ENCODE results near the gene XYLB.

The XYLB gene

DNA sequence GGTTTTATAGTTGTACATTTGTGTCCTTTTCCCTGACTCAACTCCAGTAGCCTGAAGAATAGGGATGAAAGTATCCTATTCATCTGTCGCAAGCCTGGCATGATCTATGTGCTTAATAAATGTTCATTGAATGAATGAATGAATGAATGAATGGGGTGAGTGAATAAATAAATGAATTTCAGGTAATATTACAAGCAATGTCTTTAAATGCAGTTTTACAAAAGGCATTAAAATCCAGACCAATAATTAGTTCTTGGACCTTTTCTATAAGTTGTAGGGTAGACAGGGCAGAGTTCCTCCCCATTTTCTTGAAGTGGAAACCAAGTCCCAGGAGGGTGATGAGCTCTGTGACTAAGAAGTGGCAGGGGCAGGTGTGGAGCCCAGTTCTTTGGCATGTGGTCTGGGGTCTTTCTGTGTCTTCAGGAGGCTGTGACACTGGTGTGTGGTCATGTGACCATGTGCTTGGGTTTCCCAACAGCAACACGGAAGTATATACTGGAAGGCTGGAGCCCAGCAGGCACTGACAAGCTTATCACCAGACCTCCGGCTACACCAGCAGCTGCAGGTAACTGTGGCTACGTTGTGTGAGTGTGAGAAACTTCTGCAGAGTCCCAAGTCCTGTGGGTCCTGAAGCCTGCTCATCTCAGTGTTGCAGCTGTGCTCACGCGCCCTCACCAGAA is 18.3 kb downstream of the XYLB start:
- no peak for DNase-seq (ENCODE audit: low spot score)

DNA sequence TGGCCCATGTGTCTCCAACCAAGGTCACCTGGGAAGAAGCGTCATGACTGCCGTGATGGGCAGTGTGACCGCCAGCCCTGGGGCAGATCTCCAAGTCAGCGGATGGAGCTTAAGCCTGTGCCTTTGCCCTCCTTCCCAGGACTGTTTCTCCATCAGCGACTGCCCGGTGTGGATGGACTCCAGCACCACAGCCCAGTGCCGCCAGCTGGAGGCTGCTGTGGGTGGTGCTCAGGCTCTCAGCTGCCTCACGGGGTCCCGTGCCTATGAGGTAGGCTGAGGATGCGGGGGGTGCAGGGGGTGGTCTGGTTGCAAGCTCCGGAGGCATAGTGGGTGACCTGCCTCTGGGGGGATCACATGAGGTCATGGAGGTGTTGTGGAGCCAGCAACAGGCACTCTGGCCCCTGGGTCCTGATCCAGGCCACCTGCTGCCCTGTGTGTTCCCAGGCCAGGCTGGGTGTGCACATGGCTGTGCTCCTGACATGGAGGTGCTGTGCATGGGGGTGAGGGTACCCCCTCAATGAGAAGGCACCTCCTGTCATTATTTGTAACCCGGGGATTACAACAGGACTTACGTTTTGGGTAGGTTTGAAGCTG is 19.0 kb downstream of the XYLB start:
- no peak for DNase-seq (ENCODE audit: low spot score)

DNA sequence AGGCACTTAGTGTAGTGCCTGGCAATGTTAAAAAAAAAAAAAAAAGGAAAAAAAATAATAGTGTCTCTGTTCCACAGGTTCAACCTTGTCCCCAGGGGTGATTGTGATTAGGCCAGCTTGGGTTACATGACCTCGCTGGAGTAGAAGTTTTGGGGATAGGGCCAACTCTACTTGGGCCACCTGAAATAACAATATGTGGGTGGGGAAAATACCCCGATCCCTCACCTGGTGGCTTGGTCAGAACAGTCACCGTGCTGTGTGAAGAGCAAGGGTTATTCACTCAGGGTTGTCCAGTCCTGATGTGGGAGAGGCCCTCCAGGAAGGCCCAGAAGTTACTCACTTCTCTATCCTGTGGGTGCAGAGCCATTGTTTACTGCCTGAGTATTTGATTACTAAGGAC is 19.5 kb downstream of the XYLB start:
- no peak for DNase-seq (ENCODE audit: low spot score)

DNA sequence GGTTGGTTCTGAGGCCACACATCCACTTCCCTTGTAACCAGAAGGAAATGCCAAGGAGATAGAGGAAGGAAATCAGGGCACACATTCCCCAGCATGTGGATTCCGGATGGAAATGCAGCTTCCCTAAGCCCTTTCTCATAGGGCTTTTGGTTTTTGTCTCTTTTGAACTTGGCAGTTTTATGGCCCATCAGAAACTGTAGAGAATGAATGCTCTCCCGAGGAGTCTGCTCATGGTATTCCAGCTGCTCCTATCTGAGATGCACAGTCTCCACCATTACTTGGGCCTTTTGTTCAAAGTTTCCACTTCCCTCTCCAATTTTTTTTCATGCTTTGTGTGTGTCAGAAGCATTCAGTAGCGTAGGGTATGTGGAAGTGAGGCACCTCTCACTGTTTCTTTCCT is 21.2 kb downstream of the XYLB start:
- no peak for DNase-seq (ENCODE audit: low spot score)

DNA sequence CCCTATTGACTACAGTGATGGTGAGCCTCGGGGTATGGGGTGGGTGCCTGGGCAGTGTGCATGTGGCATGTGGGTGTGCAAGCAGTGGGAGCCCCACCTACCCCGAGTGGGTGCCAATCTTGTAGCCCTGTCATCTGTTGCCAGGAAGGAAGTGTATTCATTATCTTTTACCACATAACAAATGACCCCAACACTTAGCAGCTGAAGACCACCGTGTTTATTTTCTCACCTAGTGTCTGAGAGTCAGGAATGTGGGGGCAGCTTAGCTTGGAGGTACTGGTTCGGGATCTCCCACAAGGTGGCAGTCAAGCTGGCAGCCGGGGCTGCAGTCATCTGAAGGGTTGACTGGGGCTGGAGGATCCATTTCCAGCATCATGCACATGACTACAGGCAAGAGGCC is 21.7 kb downstream of the XYLB start:
- DNase-seq (ENCODE audit: low spot score), result no peak

DNA sequence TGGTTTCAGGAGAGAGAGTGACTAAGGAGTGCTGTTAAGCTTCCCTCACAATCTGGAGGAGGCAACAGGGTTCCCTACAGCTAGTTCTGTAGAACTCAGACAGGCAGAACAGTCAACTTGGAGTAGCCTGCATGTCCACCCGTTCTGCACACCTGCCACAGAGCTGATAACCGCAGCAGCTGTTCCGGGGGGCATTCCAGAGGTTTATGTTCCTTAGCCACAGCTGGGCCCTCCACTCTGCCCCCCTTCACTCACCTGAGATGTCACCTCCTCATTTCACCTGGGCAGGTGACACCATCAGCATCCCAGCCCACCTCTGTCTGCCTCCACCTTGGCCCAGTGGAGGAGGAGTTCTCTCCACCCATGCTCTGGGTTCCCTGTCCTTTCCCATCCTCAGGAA is 22.6 kb downstream of the XYLB start:
- DNase-seq (ENCODE audit: low spot score), result no peak

DNA sequence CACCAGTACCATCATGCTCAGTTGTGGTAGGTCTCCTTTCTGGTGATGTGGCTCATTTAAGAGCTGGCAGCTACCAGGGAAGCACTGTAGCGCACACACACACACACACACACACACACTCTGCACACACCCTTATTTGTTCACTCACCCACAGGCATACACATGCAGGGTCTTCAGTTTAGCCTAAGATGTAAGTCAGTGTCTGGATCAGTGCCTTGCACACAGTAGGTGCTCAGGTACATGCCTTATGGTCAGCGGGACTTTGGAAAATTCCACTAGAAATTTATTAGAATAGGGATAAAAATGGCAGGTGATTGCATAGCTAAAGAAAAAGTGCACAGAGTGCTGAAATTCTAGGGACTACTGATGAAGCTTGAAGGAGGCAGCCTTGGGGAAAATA is 23.6 kb downstream of the XYLB start:
- no peak for DNase-seq (ENCODE audit: low spot score)

DNA sequence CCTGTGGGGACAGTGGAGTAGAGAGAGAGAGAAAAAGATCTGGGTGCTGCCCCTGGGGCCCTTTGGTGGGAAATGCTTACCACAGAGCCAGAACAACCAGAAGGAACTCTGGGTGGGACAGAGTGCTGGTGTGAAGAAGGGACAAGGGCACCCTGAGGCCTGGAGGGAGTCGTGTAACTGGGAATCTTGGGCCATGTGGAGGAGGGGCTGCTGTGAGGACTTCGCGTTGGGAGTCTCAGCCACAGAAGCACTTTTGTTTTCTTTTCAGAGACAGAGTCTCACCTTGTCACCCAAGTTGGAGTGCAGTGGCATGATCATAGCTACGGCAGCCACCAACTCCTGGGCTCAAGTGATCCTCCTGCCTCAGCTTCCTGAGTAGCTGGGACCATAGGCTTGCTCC is 24.3 kb downstream of the XYLB start:
- no peak for DNase-seq (ENCODE audit: low spot score)

DNA sequence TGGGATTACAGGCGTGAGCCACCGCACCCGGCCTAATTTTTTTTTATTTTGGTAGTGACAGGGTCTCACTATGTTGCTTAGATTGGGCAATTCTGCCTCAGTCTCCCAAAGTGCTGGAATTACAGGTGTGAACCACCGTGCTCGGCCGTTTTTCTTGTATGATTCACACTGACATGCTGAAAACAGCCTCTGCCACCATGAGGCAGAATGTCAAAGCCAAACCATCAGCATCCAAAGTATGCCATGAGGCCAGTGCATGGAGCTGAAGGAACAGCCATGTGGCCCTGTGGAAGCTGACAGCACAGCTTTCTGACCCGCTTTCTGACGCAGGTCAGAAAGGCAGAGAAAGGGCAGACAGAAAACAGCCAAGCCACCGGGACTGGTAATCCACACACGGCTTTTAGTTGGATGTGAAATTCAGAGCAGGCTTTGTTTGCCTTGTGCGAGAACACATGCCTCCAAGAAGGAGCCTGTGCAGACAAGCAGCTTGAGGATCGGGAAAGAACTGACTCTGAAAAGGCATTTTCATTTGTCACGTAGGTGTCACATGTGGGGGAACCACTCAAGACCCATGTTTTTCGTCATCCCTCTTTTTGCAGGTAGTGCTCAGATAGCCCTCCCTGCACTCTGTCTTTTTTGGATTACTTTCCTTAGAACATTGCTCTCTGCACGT is 25.1 kb downstream of the XYLB start:
- DNase-seq (ENCODE audit: low spot score), result no peak

DNA sequence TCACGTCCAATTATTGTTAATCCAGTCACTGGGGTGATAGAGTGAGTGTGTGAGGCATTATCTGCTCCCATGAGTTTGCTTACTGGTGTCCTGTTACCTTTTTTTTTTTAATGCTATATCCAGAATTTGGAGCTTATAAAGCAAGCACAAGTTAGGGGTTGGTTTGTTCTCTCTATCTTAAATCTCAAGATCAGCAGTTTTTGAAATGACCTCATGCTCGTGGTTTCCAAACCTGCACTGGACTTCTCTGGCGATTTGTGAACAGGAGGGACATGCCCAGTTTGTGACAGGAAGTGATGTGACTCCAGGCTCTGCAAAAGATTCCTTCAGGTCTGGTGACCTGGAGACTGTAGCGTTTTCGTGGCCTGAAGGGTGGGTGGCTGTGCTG is 25.6 kb downstream of the XYLB start:
- DNase-seq (ENCODE audit: low spot score), result no peak

DNA sequence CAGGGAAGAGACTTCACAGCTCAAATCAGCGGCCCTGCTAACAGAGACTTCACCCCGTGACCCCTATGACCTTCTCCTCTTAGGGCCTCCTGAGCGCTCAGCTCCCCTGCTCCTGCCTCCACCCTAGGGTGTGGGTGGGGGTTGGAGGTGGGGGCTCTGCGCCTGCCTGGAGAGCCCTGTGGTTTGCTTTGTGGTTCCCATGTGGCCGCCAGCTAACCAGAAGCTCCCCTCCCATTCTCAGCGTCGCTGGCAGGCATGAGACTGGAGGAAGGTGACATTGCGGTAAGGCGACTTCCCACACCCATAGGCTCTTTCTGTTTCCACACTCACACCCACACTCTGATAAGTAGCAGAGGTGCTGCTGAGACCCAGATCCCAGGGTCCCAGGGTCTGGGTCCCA is 27.6 kb downstream of the XYLB start:
- peak; percentile 28 for DNase-seq (ENCODE audit: low spot score)

DNA sequence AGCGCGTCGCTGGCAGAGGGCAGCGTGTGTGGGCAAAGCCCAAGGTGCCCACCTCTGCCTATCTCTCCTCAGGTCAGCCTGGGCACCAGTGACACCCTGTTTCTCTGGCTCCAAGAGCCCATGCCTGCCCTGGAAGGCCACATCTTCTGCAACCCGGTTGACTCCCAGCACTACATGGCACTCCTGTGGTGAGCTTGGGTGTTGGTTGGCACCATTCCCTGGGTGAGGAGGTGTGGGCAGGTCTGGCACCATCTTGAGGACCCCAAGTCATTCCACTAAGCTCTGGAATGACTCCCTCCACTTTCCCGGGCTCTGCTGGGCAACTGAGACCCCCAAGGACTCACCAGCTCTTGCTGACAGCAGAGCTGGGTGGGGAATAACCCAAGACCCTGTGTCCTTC is 28.5 kb downstream of the XYLB start:
- DNase-seq (ENCODE audit: low spot score), result no peak

DNA sequence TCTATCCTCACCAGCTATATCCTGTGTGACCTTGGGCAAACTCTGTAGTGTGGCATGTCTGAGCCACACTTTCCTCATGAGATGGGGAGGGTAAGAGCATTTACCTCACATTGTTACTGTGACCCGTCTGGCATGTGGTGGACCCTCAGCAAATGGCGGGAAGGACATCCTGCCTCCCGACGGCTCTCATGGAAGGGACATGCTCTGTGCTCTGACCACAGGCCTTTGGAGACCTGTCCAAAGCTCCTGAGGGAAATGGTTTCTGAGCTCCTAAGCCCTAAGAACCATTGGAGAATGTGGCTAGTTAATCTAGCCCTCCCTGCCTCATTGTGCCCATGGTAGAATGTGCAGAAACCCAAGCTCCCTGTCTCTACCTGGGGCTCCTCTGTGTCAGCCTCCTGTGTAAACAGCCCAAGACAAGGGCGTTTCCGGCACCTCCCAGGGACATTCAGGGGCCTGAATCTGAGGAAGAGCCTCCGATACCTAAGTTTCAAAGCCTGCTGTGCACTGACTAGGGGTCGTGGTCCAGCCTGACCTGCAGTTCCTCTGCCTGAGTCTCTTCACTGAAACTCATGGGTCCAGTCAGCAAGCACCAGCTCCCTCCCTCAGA is 29.0 kb downstream of the XYLB start:
- DNase-seq (ENCODE audit: low spot score), result no peak

DNA sequence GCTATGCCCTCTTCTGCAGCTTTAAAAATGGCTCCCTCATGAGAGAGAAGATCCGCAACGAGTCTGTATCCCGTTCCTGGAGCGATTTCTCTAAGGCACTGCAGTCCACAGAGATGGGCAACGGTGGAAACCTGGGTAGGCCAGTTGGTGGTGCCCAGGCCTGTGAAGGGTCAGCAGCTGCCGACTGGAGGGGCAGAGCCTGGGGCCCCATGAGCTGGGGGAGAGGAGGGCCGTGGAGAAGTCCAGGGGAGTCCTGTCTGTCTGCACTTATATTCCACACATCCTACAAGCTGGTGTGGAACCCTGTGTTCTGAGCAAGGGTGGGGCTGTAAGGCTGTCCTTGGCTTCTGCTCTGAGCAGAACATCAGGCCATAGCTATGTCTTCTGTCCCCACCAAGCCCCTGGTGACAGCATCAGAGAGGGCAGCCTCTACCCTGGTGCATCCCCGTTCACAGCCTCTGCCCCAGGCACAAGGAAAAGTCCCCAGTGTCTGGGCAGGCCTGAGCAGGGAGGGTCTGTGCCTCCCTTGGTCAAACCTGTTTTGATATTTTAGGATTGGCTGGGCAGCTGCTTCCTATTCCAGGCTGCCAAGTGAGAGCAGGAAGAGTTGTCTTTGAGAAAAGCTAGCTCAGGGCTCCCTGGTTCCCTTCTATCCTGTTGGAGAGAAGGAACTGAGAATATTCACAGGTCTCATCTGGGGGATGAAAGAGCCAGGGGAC is 29.7 kb downstream of the XYLB start:
- DNase-seq (ENCODE audit: low spot score), result no peak

DNA sequence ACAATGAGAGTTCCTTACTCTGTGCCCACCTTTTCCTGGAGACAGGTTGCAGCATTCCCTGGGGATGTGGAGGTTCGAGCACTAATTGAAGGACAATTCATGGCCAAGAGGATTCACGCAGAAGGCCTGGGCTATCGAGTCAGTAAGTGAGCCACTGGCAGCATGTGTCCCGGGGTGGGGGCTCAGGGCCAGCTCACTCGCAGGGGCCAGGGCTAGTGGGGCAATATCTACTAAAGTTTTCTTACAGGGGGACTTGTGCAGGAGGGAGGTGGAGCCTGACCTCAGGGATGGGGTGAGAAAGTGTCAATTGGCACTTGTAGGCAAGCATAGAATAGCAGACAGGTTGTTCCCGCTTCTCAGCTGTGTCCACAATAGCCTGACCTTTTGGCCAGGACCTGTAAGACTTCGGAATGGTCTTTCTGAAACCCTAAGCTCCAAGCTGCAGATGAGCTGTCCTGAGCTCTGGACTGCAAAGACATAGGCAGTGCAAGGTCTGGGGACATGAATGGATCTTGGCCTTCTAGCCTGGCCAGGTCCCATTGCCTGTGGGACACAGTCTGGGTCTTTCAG is 32.7 kb downstream of the XYLB start:
- no peak for DNase-seq (ENCODE audit: low spot score)

DNA sequence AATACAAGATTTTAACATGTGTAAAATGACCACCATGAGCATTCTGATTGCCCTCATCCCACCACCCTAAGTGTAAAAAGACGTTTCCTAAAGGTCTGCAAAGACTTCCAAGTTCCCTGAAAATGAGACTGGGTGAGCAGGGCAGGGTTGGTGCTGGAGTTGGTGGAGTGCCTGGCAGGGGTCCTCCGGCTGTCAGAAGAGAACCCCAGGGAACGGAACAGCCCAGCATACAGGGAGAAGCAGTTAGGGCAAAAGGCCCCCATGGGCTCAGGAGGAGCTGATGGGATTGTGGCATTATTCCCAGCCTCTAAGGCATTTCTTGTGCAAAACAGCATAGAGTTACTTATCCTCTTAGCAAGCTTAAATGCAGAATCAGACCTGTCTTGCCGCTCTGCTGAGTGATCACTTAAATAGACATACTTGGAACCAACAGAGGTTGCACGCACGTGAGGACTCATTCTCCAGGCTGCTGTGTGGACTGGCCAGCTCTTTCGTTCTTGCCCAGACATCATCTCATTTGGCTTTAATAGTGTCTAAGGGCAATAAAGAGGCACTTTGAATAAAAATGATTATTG is 36.0 kb downstream of the XYLB start:
- DNase-seq (ENCODE audit: low spot score), result no peak

DNA sequence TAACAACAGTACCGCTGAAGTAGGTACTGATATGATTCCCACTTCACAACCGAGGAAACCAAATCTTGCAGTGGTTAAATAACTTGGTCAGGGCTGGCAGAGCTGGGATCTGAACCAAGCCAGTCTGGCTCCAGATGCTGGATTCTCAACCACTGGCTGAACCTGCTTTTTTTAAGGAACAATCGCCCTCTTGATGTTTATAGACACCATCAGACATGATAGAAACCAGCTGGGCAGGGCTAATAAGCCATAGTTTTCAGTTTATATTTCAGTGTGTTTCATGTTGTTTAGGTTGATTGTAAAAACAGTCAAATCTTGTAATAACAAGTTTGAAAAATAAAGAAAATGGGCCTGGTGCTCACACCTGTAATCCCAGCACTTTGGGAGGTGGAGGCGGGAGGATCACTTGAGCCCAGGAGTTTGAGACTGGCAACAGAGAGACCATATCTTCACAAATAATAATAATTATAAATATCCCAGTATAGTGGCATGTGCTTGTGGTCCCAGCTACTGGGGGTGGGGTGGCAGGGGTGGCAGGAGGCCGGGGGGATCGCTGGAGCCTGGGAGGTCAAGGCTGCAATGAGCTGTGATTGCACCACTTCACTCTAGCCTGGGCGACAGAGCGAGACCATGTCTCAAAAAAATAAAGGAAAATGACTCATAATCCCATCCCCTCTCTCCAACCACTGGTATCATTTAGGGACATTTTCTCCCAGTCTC is 36.7 kb downstream of the XYLB start:
- no peak for DNase-seq (ENCODE audit: low spot score)

DNA sequence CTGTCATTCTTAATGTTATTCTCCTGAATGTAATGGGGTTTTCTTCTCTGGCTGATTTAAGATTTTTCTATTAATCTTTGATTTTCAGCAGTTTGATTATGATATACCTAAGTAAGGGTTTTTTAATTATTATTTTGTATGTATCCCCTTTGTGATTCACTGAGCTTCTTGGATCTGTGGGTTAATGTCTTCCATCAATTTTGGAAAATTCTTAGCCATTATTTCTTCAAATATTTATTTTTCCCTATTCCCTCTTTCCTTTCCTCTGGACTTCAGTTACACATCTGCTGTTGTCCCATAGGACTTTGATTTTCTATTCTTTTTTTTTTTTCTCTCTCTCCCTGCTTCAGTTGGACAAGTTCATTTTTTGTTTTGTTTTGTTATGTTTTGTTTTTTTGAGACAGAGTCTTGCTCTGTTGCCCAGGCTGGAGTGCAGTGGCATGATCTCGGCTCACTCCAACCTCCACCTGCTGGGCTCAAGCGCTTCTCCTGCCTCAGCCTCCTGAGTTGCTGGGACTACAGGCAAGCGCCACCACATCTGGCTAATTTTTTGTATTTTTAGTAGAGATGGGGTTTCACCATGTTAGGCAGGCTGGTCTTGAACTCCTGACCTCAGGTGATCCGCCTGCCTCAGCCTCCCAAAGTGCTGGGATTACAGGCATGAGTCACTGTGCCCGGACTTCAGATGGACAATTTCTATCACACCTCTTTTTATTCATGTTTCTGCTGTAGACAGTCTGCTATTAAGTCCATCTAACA is 40.6 kb downstream of the XYLB start:
- DNase-seq (ENCODE audit: low spot score), result no peak

DNA sequence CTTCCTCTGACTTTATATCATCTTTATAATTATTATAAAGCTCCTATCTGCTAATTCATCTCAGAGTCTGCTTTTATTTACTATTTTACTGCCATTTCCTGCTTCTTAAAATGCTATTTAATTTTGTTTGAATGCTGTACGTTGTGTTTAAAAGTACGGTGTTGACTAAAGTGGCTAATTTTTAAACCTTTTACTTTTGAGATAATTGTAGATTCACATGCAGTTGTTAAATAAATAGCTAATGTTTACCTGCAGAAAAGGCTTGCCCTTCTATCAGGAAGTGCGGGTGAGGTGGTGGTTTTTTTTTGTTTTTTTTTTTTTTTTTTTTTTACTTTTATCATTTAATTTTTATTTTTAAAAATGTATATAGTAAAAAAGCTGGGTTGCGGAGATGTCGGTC is 41.3 kb downstream of the XYLB start:
- DNase-seq (ENCODE audit: low spot score), result no peak

DNA sequence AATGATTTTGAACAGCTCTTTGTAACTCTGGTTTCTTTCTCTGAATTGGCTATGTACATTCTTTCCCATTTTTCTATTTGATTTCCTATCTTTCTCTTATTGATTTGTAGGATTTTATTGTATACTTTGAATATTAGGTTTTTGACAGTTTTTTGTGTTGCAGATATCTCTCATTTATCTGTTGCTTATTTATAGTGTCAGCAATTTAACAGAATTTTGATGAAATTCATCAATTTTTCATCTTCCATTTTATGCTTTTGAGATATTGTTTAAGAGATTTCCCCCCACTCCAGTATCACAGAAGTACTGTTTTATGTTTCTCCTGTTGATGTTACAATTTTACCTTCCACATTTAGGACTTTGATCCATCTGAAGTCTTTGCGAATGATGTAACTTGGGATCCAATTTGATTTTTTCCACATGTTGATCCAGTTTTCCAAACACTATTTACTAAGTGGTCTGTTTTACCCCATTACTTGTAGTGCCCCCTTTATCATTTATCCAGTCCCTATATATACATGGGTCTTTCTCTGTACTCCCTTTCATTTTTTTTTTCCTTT is 46.1 kb downstream of the XYLB start:
- DNase-seq (ENCODE audit: low spot score), result no peak

Data from CD4-positive, alpha-beta T cell treated with Interleukin-2 at 100 ng/mL for 4 hours (primary cell).